Spinal cord (tissue), 10 donors: ENCODE data around the gene PIBF1. TPM values are rescaled to one million over a fixed set of nuclear protein-coding genes. Genes with fewer than 3 reads are reported as not detected.
"Not testable (repeated sequence)": the region's sequence is repeated elsewhere in the genome, so short reads cannot be mapped to it uniquely, and the experiment has no call there.

Experiments
- DNase-seq, 6 donors: peaks; one replicate each; pipeline versions ENCODE4 v3.0.0 to v3.0.0-alpha.2; 2013 to 2015; ENCODE audit warnings: low spot score in 6 of 6, low read depth in 4 of 6
- H3K27ac ChIP-seq: one replicate; pipeline ENCODE4 v1.5.1; 2013; ENCODE audit warnings: low read depth, low read length, control low read depth
- H3K27me3 ChIP-seq: one replicate; pipeline ENCODE4 v1.6.1; 2013; ENCODE audit warnings: low read length; ENCODE audit not compliant: control insufficient read depth, insufficient read depth
- H3K36me3 ChIP-seq: one replicate; pipeline ENCODE4 v1.6.1; 2013; ENCODE audit warnings: low read length; ENCODE audit not compliant: control insufficient read depth, insufficient read depth
- H3K4me1 ChIP-seq: one replicate; pipeline ENCODE4 v1.6.1; 2013; ENCODE audit warnings: low read length; ENCODE audit not compliant: control insufficient read depth, insufficient read depth
- H3K4me3 ChIP-seq: one replicate; pipeline ENCODE4 v1.5.1; 2013; ENCODE audit warnings: low read depth, low read length, control low read depth
- H3K9me3 ChIP-seq: one replicate; pipeline ENCODE4 v1.6.1; 2013; ENCODE audit warnings: low read length; ENCODE audit not compliant: control insufficient read depth, insufficient read depth
- WGBS: methylation state at CpG from one replicate; pipeline ENCODE4 v1.1.5; 2013; ENCODE audit warnings: missing lambda C conversion rate; ENCODE audit not compliant: insufficient coverage; 5-methylcytosine and 5-hydroxymethylcytosine counted together
- polyA plus RNA-seq, 2 donors: library from polyadenylated mRNA; unstranded; fragments of 120-200 nt; gene quantifications; one replicate each; pipeline ENCODE4 v1.2.1, GENCODE V29; 2013; ENCODE audit not compliant: insufficient read length in 2 of 2
- total RNA-seq, 2 donors: library from RNA; depleted of rRNA in 1 of 2; stranded (reverse); fragments of 120-200 nt in 1 of 2; fragments of >200 nt in 1 of 2; gene quantifications; one replicate each; pipeline versions ENCODE4 v1.2.3 to v1.2.4, GENCODE V29; 2013 to 2014
- donor health status: healthy.

Gene PIBF1
- total and polyA plus RNA-seq, 4 donors, result 19.9 to 32.5 (median 26.4) TPM

DNA sequence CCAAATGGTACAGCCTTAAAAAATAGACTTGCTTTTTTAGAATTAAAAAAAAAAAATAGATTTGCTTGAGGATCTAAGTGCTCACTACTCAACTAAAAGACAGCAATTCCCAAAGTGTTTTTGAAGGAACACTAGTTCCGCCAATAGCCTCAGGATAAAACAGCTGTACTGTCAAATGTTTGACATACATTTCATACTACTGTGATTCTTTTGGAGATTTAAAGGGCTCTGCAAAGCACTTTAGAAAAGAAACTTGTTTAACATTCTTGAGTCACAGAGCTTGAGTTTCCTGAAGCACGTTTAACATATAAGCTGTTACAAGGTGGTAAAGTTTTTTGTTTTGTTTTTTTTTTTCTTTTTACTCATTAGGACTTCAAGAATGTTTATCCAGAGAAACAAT, 253.7 kb downstream of the PIBF1 start:
- no peak overlapping the region for H3K27ac ChIP-seq
- no peak for DNase-seq
- no CpG with 5 or more reads among the region's 2 CpGs for WGBS
- no peaks in the 10 kb centered on the region for H3K36me3 ChIP-seq
- H3K4me1 ChIP-seq, result no peaks in the 10 kb centered on the region
- H3K4me3 ChIP-seq, result no peak overlapping the region
- H3K27me3 ChIP-seq, result no peaks in the 10 kb centered on the region
- no peaks in the 10 kb centered on the region for H3K9me3 ChIP-seq

DNA sequence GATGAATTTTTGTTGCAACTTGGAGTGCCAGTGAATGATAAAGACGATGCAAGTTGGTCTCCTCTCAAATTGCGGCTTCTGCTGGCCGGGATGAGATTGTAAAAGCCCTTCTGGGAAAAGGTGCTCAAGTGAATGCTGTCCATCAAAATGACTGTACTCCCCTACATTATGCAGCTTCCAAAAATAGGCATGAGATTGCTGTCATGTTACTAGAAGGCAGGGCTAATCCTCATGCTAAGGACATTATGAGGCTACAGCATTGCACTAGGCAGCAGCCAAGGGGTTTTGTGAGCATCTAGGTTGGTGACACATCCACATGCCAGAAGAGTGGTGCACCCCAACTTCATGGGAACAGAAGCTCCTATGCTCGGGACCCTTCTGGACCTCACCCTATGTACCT, 254.6 kb downstream of the PIBF1 start:
- no peak overlapping the region for H3K27ac ChIP-seq
- no peak overlapping the region for H3K4me3 ChIP-seq
- no peaks in the 10 kb centered on the region for H3K4me1 ChIP-seq
- H3K36me3 ChIP-seq, result no peaks in the 10 kb centered on the region
- no peaks in the 10 kb centered on the region for H3K27me3 ChIP-seq
- WGBS, result no CpG with 5 or more reads among the region's 4 CpGs
- H3K9me3 ChIP-seq, result no peaks in the 10 kb centered on the region
- DNase-seq, result no peak

DNA sequence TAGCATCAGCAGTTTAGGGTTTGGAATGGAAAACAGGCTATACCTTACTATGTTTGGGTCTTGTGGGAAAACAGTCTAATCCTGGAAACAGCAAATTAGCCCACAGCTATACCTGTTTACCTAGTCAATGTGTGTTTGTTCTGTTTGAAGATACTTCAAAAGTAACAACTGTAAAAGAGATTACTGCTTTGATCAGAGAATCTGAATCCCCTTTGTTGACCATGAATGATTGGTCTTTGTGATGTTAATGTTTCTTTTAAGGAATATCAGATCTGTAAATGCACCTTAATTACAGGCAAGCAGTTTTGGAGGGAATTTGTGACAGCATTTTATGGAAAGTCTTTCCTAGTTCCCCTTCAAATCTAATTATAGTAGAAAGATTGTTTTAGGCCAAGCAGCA, 256.1 kb downstream of the PIBF1 start:
- no peaks in the 10 kb centered on the region for H3K9me3 ChIP-seq
- no peaks in the 10 kb centered on the region for H3K27me3 ChIP-seq
- no peak overlapping the region for H3K27ac ChIP-seq
- H3K4me1 ChIP-seq, result no peaks in the 10 kb centered on the region
- H3K4me3 ChIP-seq, result no peak overlapping the region
- H3K36me3 ChIP-seq, result no peaks in the 10 kb centered on the region
- DNase-seq, result no peak

DNA sequence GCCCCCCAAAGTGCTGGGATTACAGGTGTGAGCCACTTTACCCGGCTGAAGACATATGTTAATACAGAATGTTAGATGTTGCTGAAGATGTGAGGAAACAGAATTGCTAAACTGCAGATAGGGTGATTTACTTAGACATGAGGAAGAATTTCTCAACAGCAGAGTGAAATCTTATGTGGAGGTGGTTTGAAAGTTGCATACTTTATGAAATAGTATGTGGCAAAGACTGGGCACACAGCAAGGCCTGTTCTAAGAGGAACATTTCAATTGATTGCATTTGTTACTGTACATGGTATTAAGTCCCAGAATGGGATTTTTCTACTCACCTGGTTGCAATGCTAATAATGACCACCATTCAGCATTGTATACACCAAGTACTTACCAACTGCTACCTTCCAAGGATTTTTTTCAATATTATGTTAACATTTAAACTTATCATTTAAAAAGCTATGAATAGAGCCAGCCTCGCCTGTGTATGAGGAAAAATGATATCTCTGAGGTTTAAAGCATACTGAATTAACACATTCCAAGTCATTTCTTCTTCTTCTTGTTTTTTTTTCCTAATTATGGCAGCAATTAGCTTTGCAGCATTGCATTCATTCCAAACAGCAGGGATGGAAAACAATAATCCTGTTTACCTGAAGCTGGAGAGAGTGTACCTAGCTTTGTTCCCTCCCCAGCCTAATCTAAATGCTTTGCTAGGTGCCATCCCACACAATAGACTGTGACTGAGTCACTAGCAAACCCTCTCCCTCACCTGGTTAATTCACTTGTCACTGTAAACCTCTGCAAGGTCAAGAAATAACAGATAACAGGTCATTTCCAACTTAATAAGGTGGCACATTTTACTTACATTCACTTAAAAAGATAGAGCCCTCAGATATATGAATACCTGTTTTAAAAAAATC, 257.5 kb downstream of the PIBF1 start:
- H3K27me3 ChIP-seq, result no peaks in the 10 kb centered on the region
- 57% methylated on average over 1 of the region's 2 CpGs for WGBS

DNA sequence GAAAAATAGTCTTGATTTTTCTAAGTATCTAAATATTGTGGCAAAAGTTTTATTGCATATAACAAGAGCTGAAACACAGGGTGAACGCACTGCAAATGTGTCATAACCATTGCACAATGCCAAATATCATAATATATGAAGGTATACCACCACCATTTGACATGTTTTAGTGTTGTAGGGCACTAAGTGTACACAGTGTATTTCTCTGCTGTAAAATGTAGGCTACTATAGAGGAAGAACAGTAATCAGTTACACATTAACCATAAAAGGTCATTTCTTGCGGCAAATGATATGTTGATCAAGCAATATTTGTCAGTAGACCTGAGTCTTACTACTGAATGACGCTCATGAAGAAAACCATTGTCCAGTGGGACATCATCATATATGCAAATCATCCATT, 258.6 kb downstream of the PIBF1 start:
- WGBS, result no CpG with 5 or more reads among the region's 3 CpGs

More for the DNA sequence above, 257.5 kb downstream of the PIBF1 start:
- peak in 1 of 6 donors; percentile 31 for DNase-seq
- Histone ChIP-seq H3K4me3 (no peak overlapping the region), H3K4me1 (no peaks in the 10 kb centered on the region), H3K36me3 (no peaks in the 10 kb centered on the region), H3K9me3 (no peaks in the 10 kb centered on the region), H3K27ac (no peak overlapping the region)

DNA sequence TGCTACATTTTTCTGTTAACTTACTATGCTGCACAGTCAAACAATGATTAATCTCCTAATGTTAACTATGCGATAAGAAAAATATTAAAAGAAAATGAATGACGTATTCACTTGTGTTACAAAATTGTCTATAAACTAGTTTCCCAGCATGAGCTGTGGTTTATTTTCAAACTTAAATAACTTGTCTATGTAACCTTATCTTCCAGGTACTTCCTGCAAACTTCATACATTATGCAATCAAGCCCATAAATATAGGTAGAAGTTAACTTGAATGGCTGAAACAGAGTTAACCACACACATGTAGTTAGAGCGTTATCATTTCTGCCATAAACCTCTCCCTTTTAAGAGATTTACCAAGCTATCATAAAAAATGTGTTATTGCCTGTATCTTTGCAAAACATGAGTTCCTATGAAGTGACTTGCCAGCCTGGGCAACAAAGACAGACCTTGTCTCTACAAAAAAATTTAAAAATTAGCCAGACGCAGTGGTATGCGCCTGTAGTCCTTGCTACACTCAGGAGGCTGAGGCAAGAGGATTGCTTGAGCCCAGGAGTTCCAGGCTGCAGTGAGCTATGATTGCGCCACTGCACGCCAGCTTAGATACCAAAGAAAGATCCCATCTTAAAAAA, 259.1 kb downstream of the PIBF1 start:
- Histone ChIP-seq H3K9me3 (no peaks in the 10 kb centered on the region), H3K27me3 (no peaks in the 10 kb centered on the region), H3K36me3 (no peaks in the 10 kb centered on the region), H3K4me3 (no peak overlapping the region), H3K4me1 (no peaks in the 10 kb centered on the region), H3K27ac (no peak overlapping the region)
- no CpG with 5 or more reads among the region's 7 CpGs for WGBS
- DNase-seq, result no peak

More for the DNA sequence above, 258.6 kb downstream of the PIBF1 start:
- no peaks in the 10 kb centered on the region for H3K4me1 ChIP-seq
- H3K27me3 ChIP-seq, result no peaks in the 10 kb centered on the region
- DNase-seq, result no peak
- H3K36me3 ChIP-seq, result no peaks in the 10 kb centered on the region
- no peaks in the 10 kb centered on the region for H3K9me3 ChIP-seq
- H3K4me3 ChIP-seq, result no peak overlapping the region
- H3K27ac ChIP-seq, result no peak overlapping the region

DNA sequence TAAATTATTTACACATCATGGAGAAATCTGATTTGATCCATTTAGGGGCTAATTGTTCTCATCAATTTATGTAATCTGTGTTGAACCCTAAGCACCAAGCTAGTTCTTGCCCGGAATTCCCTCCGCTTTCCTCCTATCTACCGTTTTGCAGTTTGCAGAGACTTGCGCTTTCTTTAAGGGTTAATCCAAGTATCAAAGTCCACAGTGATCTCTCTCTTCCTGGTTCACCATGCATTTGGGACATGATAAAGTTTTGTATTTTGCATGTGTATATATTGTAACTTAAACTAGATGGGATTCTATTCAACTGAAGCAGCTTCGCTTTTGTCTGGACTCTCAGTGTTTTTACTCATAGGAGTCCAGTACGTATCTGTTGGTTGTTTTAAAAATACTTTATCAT, 263.1 kb downstream of the PIBF1 start:
- Histone ChIP-seq H3K36me3 (no peaks in the 10 kb centered on the region), H3K4me3 (no peak overlapping the region), H3K9me3 (no peaks in the 10 kb centered on the region), H3K27me3 (no peaks in the 10 kb centered on the region), H3K4me1 (no peaks in the 10 kb centered on the region), H3K27ac (no peak overlapping the region)
- 92% methylated on average over 2 of the region's 6 CpGs for WGBS
- DNase-seq, result no peak

DNA sequence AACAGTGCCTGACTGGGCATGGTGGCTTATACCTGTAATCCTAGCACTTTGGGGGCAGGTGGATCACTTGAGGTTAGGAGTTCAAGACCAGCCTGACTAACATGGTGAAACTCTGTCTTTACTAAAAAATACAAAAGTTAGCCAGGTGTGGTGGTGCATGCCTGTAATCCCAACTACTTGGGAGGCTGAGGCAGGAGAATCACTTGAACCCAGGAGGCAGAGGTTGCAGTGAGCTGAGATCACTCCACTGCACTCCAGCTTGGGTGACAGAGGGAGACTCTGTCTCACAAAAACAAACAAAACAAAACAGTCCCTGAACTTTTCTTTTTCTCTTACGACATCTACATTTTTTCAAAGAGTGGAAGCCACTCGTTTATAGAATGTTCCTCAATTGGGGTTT, 266.7 kb downstream of the PIBF1 start:
- no CpG with 5 or more reads among the region's 2 CpGs for WGBS
- not testable (repeated sequence) for H3K4me3 ChIP-seq, H3K36me3 ChIP-seq, H3K4me1 ChIP-seq, H3K27ac ChIP-seq, H3K9me3 ChIP-seq, H3K27me3 ChIP-seq, DNase-seq

DNA sequence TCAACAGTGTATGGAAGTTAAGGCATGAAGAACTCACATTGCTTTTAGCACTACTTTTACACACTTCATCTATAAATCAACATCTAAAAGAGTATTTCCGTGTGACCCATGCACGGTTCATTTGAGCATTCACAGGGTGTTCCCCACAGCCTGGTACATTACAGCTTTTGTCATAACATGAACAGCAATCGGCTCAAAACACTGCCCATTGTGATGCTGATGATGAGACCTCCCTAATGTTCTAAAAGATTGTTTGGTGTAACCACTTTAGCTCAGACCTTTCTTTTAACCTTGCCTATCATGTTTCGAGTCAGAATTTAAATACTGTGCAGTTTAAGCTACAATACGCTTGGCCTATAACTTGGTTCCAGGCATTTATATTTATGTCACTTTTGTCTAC, 272.8 kb downstream of the PIBF1 start:
- H3K4me3 ChIP-seq, result no peak overlapping the region
- H3K4me1 ChIP-seq, result peaks cover 9% of the 10 kb centered on the region
- 8% methylated on average over 2 of the region's 5 CpGs for WGBS
- H3K27me3 ChIP-seq, result peaks cover 32% of the 10 kb centered on the region
- H3K9me3 ChIP-seq, result no peaks in the 10 kb centered on the region
- H3K27ac ChIP-seq, result no peak overlapping the region
- no peaks in the 10 kb centered on the region for H3K36me3 ChIP-seq
- no peak for DNase-seq
